ENCODE data around the gene FOXJ1. TPM values are rescaled to one million over a fixed set of nuclear protein-coding genes. Genes with fewer than 3 reads are reported as not detected.

Gene FOXJ1
- total and polyA plus RNA-seq, 2 of the 13 experiments (the other 11 are each of a cell fraction or from before 2014, with no cell fraction given) = 0.98 to 1.6 TPM

DNA sequence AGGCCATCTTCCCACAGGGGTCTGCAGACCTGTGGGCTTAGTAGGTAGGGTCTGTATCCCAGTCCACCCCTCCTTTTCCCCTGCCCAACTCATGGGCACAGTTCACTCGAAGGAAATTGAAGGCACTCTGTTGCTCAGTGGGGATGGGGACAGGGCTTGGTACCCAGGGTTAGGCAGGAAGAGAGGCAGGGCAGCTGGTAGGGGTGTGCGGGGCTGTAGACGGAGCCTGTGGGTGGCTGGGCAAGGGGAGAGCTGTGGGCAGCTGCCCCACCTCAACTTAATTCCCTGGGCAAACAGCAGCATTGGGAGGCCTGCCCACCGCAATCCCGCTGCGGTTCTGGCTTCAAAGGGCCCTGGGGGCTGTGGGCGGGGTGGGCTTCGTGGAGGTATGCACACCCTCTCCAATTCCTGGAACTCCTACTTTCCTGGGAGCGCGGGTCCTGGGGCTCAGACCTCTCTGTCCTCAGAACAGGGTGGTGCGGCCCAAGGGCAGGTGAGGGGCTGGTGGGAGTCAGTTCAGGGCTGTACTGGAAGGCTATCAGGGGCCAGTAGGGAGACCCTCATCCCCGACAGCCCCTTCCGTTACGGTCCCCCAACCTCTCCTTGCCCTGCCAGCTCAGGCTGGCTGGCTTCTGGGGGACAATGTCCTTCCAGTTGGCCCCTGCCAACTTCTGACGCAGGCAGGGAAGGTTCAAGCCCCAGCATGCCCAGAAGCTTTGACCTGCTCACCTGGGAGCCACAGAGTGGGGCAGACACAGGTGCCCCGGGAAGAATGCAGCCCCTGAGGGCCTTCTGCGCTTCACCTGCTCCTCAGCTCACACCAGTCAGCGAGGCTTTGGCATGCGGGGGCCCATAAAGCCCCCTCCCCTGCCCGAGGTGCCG is 9.1 kb downstream of the FOXJ1 start (continued):
- TF ChIP-seq, protein P1, sequence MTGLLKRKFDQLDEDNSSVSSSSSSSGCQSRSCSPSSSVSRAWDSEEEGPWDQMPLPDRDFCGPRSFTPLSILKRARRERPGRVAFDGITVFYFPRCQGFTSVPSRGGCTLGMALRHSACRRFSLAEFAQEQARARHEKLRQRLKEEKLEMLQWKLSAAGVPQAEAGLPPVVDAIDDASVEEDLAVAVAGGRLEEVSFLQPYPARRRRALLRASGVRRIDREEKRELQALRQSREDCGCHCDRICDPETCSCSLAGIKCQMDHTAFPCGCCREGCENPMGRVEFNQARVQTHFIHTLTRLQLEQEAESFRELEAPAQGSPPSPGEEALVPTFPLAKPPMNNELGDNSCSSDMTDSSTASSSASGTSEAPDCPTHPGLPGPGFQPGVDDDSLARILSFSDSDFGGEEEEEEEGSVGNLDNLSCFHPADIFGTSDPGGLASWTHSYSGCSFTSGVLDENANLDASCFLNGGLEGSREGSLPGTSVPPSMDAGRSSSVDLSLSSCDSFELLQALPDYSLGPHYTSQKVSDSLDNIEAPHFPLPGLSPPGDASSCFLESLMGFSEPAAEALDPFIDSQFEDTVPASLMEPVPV (CRISPR knock-in tag; IDR thresholded peaks at IDR 0.05) = no peak
- TF ChIP-seq BCL6 (CRISPR knock-in tag; IDR thresholded peaks at IDR 0.05) (peak; percentile 91), GPN1 (CRISPR knock-in tag; IDR thresholded peaks at IDR 0.05; ENCODE audit: borderline replicate concordance) (no peak), MEIS2 (CRISPR knock-in tag; IDR thresholded peaks at IDR 0.05) (no peak), ZNF788 (CRISPR knock-in tag; IDR thresholded peaks at IDR 0.05; ENCODE audit: borderline replicate concordance) (0 out of 2 replicates have a peak, but pooled peaks have one; percentile 7), KDM5B (CRISPR knock-in tag; IDR thresholded peaks at IDR 0.05; ENCODE audit: borderline replicate concordance) (no peak), THAP11 (CRISPR knock-in tag; IDR thresholded peaks at IDR 0.05) (no peak), ZFP1 (CRISPR knock-in tag; IDR thresholded peaks at IDR 0.05) (no peak), MYNN (CRISPR knock-in tag; IDR thresholded peaks at IDR 0.05; ENCODE audit: low read depth) (no peak), ZFP41 (CRISPR knock-in tag; IDR thresholded peaks at IDR 0.05; ENCODE audit: borderline replicate concordance) (no peak), NR2F2 (IDR thresholded peaks at IDR 0.05; ENCODE audit: borderline replicate concordance, low read depth) (peak; percentile 12; the same call in 1 of the 2 replicates), MED1 (CRISPR knock-in tag; IDR thresholded peaks at IDR 0.05) (peak; percentile 40; the same call in 1 of the 2 replicates), KLF16 (CRISPR knock-in tag; IDR thresholded peaks at IDR 0.05) (0 out of 4 replicates have a peak, but pooled peaks of 1 of the 2 experiments have one; percentile 8), HOXD1 (CRISPR knock-in tag; IDR thresholded peaks at IDR 0.05) (no peak)
- TF ChIP-seq, protein P2, sequence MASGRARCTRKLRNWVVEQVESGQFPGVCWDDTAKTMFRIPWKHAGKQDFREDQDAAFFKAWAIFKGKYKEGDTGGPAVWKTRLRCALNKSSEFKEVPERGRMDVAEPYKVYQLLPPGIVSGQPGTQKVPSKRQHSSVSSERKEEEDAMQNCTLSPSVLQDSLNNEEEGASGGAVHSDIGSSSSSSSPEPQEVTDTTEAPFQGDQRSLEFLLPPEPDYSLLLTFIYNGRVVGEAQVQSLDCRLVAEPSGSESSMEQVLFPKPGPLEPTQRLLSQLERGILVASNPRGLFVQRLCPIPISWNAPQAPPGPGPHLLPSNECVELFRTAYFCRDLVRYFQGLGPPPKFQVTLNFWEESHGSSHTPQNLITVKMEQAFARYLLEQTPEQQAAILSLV (CRISPR knock-in tag; IDR thresholded peaks at IDR 0.05; ENCODE audit: borderline replicate concordance) = peak; percentile 71; the same call in 1 of the 2 replicates
- TF ChIP-seq, protein P3, sequence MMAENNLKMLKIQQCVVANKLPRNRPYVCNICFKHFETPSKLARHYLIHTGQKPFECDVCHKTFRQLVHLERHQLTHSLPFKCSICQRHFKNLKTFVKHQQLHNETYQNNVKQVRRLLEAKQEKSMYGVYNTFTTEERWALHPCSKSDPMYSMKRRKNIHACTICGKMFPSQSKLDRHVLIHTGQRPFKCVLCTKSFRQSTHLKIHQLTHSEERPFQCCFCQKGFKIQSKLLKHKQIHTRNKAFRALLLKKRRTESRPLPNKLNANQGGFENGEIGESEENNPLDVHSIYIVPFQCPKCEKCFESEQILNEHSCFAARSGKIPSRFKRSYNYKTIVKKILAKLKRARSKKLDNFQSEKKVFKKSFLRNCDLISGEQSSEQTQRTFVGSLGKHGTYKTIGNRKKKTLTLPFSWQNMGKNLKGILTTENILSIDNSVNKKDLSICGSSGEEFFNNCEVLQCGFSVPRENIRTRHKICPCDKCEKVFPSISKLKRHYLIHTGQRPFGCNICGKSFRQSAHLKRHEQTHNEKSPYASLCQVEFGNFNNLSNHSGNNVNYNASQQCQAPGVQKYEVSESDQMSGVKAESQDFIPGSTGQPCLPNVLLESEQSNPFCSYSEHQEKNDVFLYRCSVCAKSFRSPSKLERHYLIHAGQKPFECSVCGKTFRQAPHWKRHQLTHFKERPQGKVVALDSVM (CRISPR knock-in tag; IDR thresholded peaks at IDR 0.05) = no peak
- TF ChIP-seq, protein P4, sequence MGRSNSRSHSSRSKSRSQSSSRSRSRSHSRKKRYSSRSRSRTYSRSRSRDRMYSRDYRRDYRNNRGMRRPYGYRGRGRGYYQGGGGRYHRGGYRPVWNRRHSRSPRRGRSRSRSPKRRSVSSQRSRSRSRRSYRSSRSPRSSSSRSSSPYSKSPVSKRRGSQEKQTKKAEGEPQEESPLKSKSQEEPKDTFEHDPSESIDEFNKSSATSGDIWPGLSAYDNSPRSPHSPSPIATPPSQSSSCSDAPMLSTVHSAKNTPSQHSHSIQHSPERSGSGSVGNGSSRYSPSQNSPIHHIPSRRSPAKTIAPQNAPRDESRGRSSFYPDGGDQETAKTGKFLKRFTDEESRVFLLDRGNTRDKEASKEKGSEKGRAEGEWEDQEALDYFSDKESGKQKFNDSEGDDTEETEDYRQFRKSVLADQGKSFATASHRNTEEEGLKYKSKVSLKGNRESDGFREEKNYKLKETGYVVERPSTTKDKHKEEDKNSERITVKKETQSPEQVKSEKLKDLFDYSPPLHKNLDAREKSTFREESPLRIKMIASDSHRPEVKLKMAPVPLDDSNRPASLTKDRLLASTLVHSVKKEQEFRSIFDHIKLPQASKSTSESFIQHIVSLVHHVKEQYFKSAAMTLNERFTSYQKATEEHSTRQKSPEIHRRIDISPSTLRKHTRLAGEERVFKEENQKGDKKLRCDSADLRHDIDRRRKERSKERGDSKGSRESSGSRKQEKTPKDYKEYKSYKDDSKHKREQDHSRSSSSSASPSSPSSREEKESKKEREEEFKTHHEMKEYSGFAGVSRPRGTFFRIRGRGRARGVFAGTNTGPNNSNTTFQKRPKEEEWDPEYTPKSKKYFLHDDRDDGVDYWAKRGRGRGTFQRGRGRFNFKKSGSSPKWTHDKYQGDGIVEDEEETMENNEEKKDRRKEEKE (IDR thresholded peaks at IDR 0.05) = no peak
- TF ChIP-seq, protein P5, sequence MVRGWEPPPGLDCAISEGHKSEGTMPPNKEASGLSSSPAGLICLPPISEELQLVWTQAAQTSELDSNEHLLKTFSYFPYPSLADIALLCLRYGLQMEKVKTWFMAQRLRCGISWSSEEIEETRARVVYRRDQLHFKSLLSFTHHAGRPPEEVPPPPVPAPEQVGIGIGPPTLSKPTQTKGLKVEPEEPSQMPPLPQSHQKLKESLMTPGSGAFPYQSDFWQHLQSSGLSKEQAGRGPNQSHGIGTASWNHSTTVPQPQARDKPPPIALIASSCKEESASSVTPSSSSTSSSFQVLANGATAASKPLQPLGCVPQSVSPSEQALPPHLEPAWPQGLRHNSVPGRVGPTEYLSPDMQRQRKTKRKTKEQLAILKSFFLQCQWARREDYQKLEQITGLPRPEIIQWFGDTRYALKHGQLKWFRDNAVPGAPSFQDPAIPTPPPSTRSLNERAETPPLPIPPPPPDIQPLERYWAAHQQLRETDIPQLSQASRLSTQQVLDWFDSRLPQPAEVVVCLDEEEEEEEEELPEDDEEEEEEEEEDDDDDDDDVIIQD (CRISPR knock-in tag; IDR thresholded peaks at IDR 0.05; ENCODE audit: low read depth) = no peak
- TF ChIP-seq, protein P6, sequence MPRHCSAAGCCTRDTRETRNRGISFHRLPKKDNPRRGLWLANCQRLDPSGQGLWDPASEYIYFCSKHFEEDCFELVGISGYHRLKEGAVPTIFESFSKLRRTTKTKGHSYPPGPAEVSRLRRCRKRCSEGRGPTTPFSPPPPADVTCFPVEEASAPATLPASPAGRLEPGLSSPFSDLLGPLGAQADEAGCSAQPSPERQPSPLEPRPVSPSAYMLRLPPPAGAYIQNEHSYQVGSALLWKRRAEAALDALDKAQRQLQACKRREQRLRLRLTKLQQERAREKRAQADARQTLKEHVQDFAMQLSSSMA (CRISPR knock-in tag; IDR thresholded peaks at IDR 0.05) = no peak
